CD14-positive monocyte (primary cell): ENCODE results near the gene POU2F1. TPM values are rescaled to one million over a fixed set of nuclear protein-coding genes. Genes with fewer than 3 reads are reported as not detected.

ENCODE experiments used
- DNase-seq, 3 donors: peaks; one replicate each; pipeline ENCODE4 v3.0.0-alpha.2; 2011 to 2022
- H2AFZ ChIP-seq: 2 replicates; pipeline ENCODE4 v1.6.0; 2012; ENCODE audit warnings: mild to moderate bottlenecking, low read depth, low read length, inconsistent platforms; ENCODE audit not compliant: insufficient read depth, poor library complexity, severe bottlenecking
- H3K27ac ChIP-seq, 2 donors: 1 replicate in 1 of 2; 2 replicates in 1 of 2; pipeline ENCODE4 v1.5.1; 2012 to 2013; ENCODE audit warnings: low read length in 2 of 2, control low read depth in 1 of 2, inconsistent platforms in 1 of 2, low read depth in 1 of 2, mild to moderate bottlenecking in 1 of 2
- H3K27me3 ChIP-seq, 2 donors: one replicate each; pipeline versions ENCODE4 v1.6.0 to v1.6.1; 2011 to 2013; ENCODE audit warnings: low read length in 2 of 2; ENCODE audit not compliant: control insufficient read depth in 2 of 2, insufficient read depth in 2 of 2
- H3K36me3 ChIP-seq, 2 donors: replicated peaks in 1 of 2; 1 replicate in 1 of 2; 2 replicates in 1 of 2; pipeline versions ENCODE4 v1.5.1 to v1.6.1; 2012 to 2013; ENCODE audit warnings: low read length in 2 of 2, control low read depth in 1 of 2, inconsistent platforms in 1 of 2, mild to moderate bottlenecking in 1 of 2; ENCODE audit not compliant: insufficient read depth in 2 of 2, control insufficient read depth in 1 of 2
- H3K4me1 ChIP-seq, 2 donors: 1 replicate in 1 of 2; 2 replicates in 1 of 2; pipeline versions ENCODE4 v1.5.1 to v1.6.1; 2012 to 2013; ENCODE audit warnings: low read length in 2 of 2, control low read depth in 1 of 2, inconsistent platforms in 1 of 2, mild to moderate bottlenecking in 1 of 2, moderate library complexity in 1 of 2; ENCODE audit not compliant: insufficient read depth in 2 of 2, control insufficient read depth in 1 of 2
- H3K4me2 ChIP-seq: replicated peaks from 2 replicates; pipeline ENCODE3; 2012; ENCODE audit warnings: low read length, moderate library complexity, mild to moderate bottlenecking; ENCODE audit not compliant: poor library complexity, severe bottlenecking; ENCODE audit errors: extremely low read depth
- H3K4me3 ChIP-seq, 3 experiments: fragments of 200-600 bp in 1 of 3; sonication (generic) in 1 of 3; replicated peaks in 1 of 3; 1 replicate in 2 of 3; 2 replicates in 1 of 3; pipeline ENCODE4 v1.5.1; 2011 to 2013; ENCODE audit warnings: low read length in 3 of 3, mild to moderate bottlenecking in 3 of 3, control low read depth in 2 of 3, low read depth in 2 of 3, inconsistent platforms in 1 of 3, moderate library complexity in 1 of 3
- H3K79me2 ChIP-seq: 2 replicates; pipeline ENCODE4 v1.6.0; 2012; ENCODE audit warnings: mild to moderate bottlenecking, control low read depth, inconsistent platforms, low read length, moderate library complexity; ENCODE audit not compliant: insufficient read depth
- H3K9ac ChIP-seq: 2 replicates; pipeline ENCODE4 v1.6.0; 2017; ENCODE audit warnings: low read length, mild to moderate bottlenecking; ENCODE audit not compliant: insufficient read depth, poor library complexity, severe bottlenecking
- H3K9me3 ChIP-seq, 2 donors: replicated peaks in 1 of 2; 1 replicate in 1 of 2; 2 replicates in 1 of 2; pipeline versions ENCODE4 v1.5.1 to v1.6.1; 2012 to 2013; ENCODE audit warnings: low read length in 2 of 2, control low read depth in 1 of 2; ENCODE audit not compliant: control insufficient read depth in 1 of 2, insufficient read depth in 1 of 2
- H4K20me1 ChIP-seq: 2 replicates; pipeline ENCODE4 v1.6.0; 2012; ENCODE audit warnings: mild to moderate bottlenecking, low read length, control low read depth, moderate library complexity; ENCODE audit not compliant: insufficient read depth
- H3K27ac Mint-ChIP-seq, 7 donors: one replicate each; pipeline ENCODE4 v1.8.0; 2020; ENCODE audit warnings: mild to moderate bottlenecking in 7 of 7, mixed read lengths in 7 of 7, moderate library complexity in 6 of 7, inconsistent platforms in 2 of 7
- H3K27me3 Mint-ChIP-seq, 3 donors: one replicate each; pipeline ENCODE4 v1.8.0; 2021 to 2022; ENCODE audit warnings: low read depth in 3 of 3, mild to moderate bottlenecking in 3 of 3, mixed read lengths in 3 of 3, moderate library complexity in 3 of 3, inconsistent platforms in 1 of 3
- H3K36me3 Mint-ChIP-seq, 2 donors: one replicate each; pipeline ENCODE4 v1.8.0; 2020; ENCODE audit warnings: mixed read lengths in 2 of 2, inconsistent platforms in 1 of 2, mild to moderate bottlenecking in 1 of 2
- H3K4me1 Mint-ChIP-seq: one replicate; pipeline ENCODE4 v1.8.0; 2020; ENCODE audit warnings: mild to moderate bottlenecking, mixed read lengths
- H3K4me3 Mint-ChIP-seq, 2 donors: one replicate each; pipeline ENCODE4 v1.8.0; 2020; ENCODE audit warnings: mild to moderate bottlenecking in 2 of 2, mixed read lengths in 2 of 2, moderate library complexity in 1 of 2
- H3K9me3 Mint-ChIP-seq, 7 donors: one replicate each; pipeline ENCODE4 v1.8.0; 2020 to 2022; ENCODE audit warnings: mixed read lengths in 7 of 7, mild to moderate bottlenecking in 6 of 7, moderate library complexity in 6 of 7, inconsistent platforms in 2 of 7
- CTCF ChIP-seq: fragments of 200-600 bp; IDR thresholded peaks from one replicate; pipeline ENCODE4 v1.8.0; 2022; ENCODE audit warnings: antibody characterized with exemption, mild to moderate bottlenecking
- WGBS: methylation state at CpG from one replicate; pipeline ENCODE4 v1.1.5; 2013; ENCODE audit warnings: missing lambda C conversion rate; ENCODE audit not compliant: insufficient coverage; 5-methylcytosine and 5-hydroxymethylcytosine counted together
- intact Hi-C, 2 donors: fragments of 100-400 bp; cut with micrococcal nuclease; formaldehyde crosslinking; loops; one replicate each; pipeline versions ENCODE4 v1.15.0 to v1.15.1; 2023
- polyA plus RNA-seq, 3 donors: library from polyadenylated mRNA; depleted of rRNA in 1 of 3; unstranded in 2 of 3; stranded (reverse) in 1 of 3; fragments of 300-500 nt in 2 of 3; fragments of >200 nt in 1 of 3; fragmentation: Illumina TruSeq in 2 of 3; gene quantifications; 1 replicate in 2 of 3; 2 replicates in 1 of 3; pipeline ENCODE4 v1.2.3, GENCODE V29; 2012 to 2021

POU2F1 gene
- polyA plus RNA-seq, 3 donors = 2.3 to 4.2 (median 3.9) TPM

GRCh38 chr1:167435484-167435883 lies 214.8 kb downstream of the POU2F1 start:
- peaks cover 28% of the 10 kb centered on the region for H3K4me1 Mint-ChIP-seq

More at GRCh38 chr1:167435484-167435883, 214.8 kb downstream of the POU2F1 start:
- TF ChIP-seq CTCF = no peak
- Mint-ChIP-seq H3K27ac (no peak overlapping the region), H3K9me3 (peaks cover 0 to 2% (median 0%) of the 10 kb centered on the region in 7 donors), H3K36me3 (no peaks in the 10 kb centered on the region), H3K4me3 (no peak overlapping the region), H3K27me3 (peaks cover 18 to 25% (median 24%) of the 10 kb centered on the region in 3 donors)
- Histone ChIP-seq H3K9me3 (no peaks in the 10 kb centered on the region), H3K27ac (no peak overlapping the region), H3K4me1 (peaks cover 11 to 13% of the 10 kb centered on the region in 2 donors), H2AFZ (no peak overlapping the region), H3K4me2 (no peak overlapping the region), H4K20me1 (no peaks in the 10 kb centered on the region), H3K27me3 (peaks cover 0 to 15% of the 10 kb centered on the region in 2 donors), H3K36me3 (no peaks in the 10 kb centered on the region), H3K79me2 (no peaks in the 10 kb centered on the region), H3K9ac (no peak overlapping the region), H3K4me3 (no peak overlapping the region)
- 92% methylated on average over 4 of the region's 4 CpGs for whole genome bisulfite sequencing
- intact Hi-C loops = no loop called here
- DNase-seq = no peak
